Tibial nerve (tissue), 4 donors: ENCODE measurements around the gene SLC7A6.

ENCODE experiments used
- CTCF ChIP-seq, 5 experiments: fragments of 200-600 bp in 3 of 5; fragments of 450-650 bp in 2 of 5; sonication (generic) in 3 of 5; IDR thresholded peaks; one replicate each; pipeline ENCODE4 v1.5.1; 2016 to 2019; ENCODE audit warnings: antibody characterized with exemption in 5 of 5, mild to moderate bottlenecking in 3 of 5, moderate library complexity in 2 of 5
- EP300 ChIP-seq, 2 donors: sonication (generic); formaldehyde crosslinking; IDR thresholded peaks; one replicate each; pipeline ENCODE4 v1.6.1; 2017; ENCODE audit warnings: antibody characterized with exemption in 2 of 2, mild to moderate bottlenecking in 1 of 2
- POLR2A ChIP-seq, 2 donors: fragments of 450-650 bp; IDR thresholded peaks; one replicate each; pipeline ENCODE4 v1.6.1; 2017; ENCODE audit warnings: antibody characterized with exemption in 2 of 2, mild to moderate bottlenecking in 2 of 2, moderate library complexity in 2 of 2

GRCh38 chr16:68299571-68300453 lies 35.5 kb downstream of the SLC7A6 start:
- TF ChIP-seq CTCF (IDR thresholded peaks at IDR 0.05) (no peak), POLR2A (IDR thresholded peaks at IDR 0.05) (no peak), EP300 (IDR thresholded peaks at IDR 0.05) (no peak)
